Hepatocyte (in vitro differentiated cells): ENCODE data around the gene HS3ST4. TPM values are rescaled to one million over a fixed set of nuclear protein-coding genes. Genes with fewer than 3 reads are reported as not detected.

Source experiments
- DNase-seq: peaks from one replicate; pipeline ENCODE4 v3.0.0-alpha.2; 2016; ENCODE audit warnings: low spot score
- H2AFZ ChIP-seq: fragments of 200-600 bp; sonication (generic); 2 replicates; pipeline ENCODE4 v1.6.0; 2016; ENCODE audit warnings: antibody characterized with exemption, mild to moderate bottlenecking
- H3K27ac ChIP-seq: fragments of 200-600 bp; sonication (generic); 2 replicates; pipeline ENCODE4 v1.5.1; 2016; ENCODE audit warnings: mild to moderate bottlenecking
- H3K27me3 ChIP-seq: fragments of 200-600 bp; sonication (generic); 2 replicates; pipeline ENCODE4 v1.6.1; 2016
- H3K36me3 ChIP-seq: fragments of 200-600 bp; sonication (generic); replicated peaks from 2 replicates; pipeline ENCODE4 v1.5.1; 2016; ENCODE audit warnings: low read depth; ENCODE audit not compliant: insufficient read depth
- H3K4me1 ChIP-seq: fragments of 200-600 bp; sonication (generic); 2 replicates; pipeline ENCODE4 v1.5.1; 2016; ENCODE audit warnings: mild to moderate bottlenecking, moderate library complexity; ENCODE audit not compliant: insufficient read depth
- H3K4me2 ChIP-seq: fragments of 200-600 bp; sonication (generic); 2 replicates; pipeline ENCODE4 v1.6.0; 2016
- H3K4me3 ChIP-seq: fragments of 200-600 bp; sonication (generic); 2 replicates; pipeline ENCODE4 v1.5.1; 2016; ENCODE audit warnings: mild to moderate bottlenecking
- H3K79me2 ChIP-seq: fragments of 200-600 bp; sonication (generic); 2 replicates; pipeline ENCODE4 v1.6.0; 2017; ENCODE audit warnings: mild to moderate bottlenecking
- H3K9me2 ChIP-seq: fragments of 200-600 bp; sonication (generic); replicated peaks from 2 replicates; pipeline ENCODE4 v1.6.0; 2017; ENCODE audit warnings: mild to moderate bottlenecking; ENCODE audit not compliant: insufficient read depth
- H3K9me3 ChIP-seq: fragments of 200-600 bp; sonication (generic); 2 replicates; pipeline ENCODE4 v1.5.1; 2016; ENCODE audit warnings: low read depth, mild to moderate bottlenecking
- H4K20me1 ChIP-seq: fragments of 200-600 bp; sonication (generic); 2 replicates; pipeline ENCODE4 v1.6.0; 2016; ENCODE audit warnings: mild to moderate bottlenecking; ENCODE audit not compliant: insufficient read depth, poor library complexity, severe bottlenecking
- EZH2 ChIP-seq: fragments of 200-600 bp; sonication (generic); IDR thresholded peaks from 2 replicates; pipeline ENCODE4 v1.6.1; 2016; ENCODE audit warnings: antibody characterized with exemption, mild to moderate bottlenecking, borderline replicate concordance
- EZH2phosphoT487 ChIP-seq: fragments of 200-600 bp; sonication (generic); IDR thresholded peaks from one replicate; pipeline ENCODE4 v1.6.1; 2018; ENCODE audit warnings: antibody characterized with exemption, mild to moderate bottlenecking, low read depth, moderate library complexity; ENCODE audit not compliant: unreplicated experiment, severe bottlenecking
- WGBS: methylation state at CpG from one replicate; pipeline ENCODE4 v1.1.6; 2016; ENCODE audit warnings: low lambda C conversion rate; ENCODE audit errors: missing lambda C conversion rate; 5-methylcytosine and 5-hydroxymethylcytosine counted together
- polyA plus RNA-seq: library from polyadenylated mRNA; unstranded; fragments of >200 nt; fragmentation: Nextera tagmentation; extraction: Ambion mirVana; gene quantifications from 2 replicates; pipeline ENCODE4 v1.2.1, GENCODE V29; 2016
- total RNA-seq: library from RNA; depleted of rRNA; stranded (reverse); fragments of >200 nt; gene quantifications from 2 replicates; pipeline ENCODE4 v1.2.3, GENCODE V29; 2014
- TF ChIP-seq, protein P1 (sequence below): fragments of 200-600 bp; sonication (generic); IDR thresholded peaks from 2 replicates; pipeline ENCODE4 v1.5.1; 2016; ENCODE audit warnings: antibody characterized with exemption, mild to moderate bottlenecking; ENCODE audit not compliant: poor library complexity

HS3ST4 gene
- total and polyA plus RNA-seq, 2 experiments from 2014 or later = 2.0 to 3.1 TPM

DNA sequence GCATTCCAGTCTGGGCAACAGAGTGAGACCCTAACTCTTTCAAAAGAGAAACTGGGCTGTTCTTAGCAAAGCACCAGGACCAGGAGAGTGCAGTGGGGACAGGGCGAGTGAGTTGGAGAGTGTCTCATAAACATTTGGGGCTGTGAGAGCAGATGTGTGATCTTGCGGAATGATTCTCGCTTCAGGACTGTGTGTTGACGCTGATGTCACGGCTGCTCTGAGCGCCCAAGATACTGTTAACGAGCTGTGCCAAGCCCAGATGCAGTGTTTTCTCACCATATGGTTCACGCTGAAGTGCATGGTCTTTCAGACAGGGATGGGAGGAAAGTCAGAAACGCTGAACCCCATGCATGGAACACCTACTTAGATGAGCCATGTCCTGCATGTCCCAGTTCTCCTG, 438.2 kb downstream of the HS3ST4 start:
- Histone ChIP-seq H3K4me2 (no peak overlapping the region), H2AFZ (no peak overlapping the region), H3K9me2 (no peaks in the 10 kb centered on the region), H3K27me3 (no peaks in the 10 kb centered on the region), H3K79me2 (no peaks in the 10 kb centered on the region), H3K27ac (no peak overlapping the region), H3K36me3 (no peaks in the 10 kb centered on the region), H4K20me1 (no peaks in the 10 kb centered on the region), H3K4me3 (no peak overlapping the region), H3K9me3 (no peaks in the 10 kb centered on the region), H3K4me1 (peaks cover 10% of the 10 kb centered on the region)
- 86% methylated on average over 9 of the region's 9 CpGs for WGBS
- no peak for DNase-seq
- TF ChIP-seq EZH2phosphoT487 = no peak
- TF ChIP-seq EZH2 = no peak
- TF ChIP-seq, protein P1, sequence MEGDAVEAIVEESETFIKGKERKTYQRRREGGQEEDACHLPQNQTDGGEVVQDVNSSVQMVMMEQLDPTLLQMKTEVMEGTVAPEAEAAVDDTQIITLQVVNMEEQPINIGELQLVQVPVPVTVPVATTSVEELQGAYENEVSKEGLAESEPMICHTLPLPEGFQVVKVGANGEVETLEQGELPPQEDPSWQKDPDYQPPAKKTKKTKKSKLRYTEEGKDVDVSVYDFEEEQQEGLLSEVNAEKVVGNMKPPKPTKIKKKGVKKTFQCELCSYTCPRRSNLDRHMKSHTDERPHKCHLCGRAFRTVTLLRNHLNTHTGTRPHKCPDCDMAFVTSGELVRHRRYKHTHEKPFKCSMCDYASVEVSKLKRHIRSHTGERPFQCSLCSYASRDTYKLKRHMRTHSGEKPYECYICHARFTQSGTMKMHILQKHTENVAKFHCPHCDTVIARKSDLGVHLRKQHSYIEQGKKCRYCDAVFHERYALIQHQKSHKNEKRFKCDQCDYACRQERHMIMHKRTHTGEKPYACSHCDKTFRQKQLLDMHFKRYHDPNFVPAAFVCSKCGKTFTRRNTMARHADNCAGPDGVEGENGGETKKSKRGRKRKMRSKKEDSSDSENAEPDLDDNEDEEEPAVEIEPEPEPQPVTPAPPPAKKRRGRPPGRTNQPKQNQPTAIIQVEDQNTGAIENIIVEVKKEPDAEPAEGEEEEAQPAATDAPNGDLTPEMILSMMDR = no peak

DNA sequence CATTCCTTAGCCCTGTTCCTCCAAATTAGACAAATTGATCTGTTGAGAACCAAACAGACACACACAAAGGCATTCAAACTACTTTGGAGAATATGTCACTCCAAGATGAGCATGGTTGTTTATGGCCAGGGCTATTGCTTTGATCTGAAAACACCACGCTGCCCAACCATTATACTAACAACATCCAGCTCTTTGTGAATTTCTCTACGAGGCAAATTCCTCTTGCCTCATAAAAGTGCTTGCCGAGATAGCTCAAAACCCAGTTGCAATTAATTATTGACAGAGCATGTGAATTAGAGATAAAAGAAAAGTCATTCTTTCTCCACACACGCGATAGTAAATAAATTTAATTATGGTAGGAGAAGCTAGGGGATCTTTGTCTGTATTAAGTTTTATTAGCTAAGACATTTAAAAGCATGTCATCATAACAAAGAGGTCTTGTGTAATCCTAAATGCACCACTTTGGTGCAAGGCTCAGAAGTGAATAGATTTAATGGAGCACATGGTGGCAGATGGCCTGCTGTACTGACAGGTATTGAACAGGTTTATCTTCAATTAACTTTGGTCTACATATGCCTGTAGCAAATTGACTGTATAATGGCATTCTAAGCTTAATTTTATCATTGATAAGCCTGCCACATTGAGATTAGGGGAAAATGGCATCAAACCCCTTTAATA, 441.8 kb downstream of the HS3ST4 start:
- 7% methylated on average over 5 of the region's 5 CpGs for WGBS
- no peaks in the 10 kb centered on the region for H4K20me1 ChIP-seq
- DNase-seq = peak; percentile 63
- peak overlapping the region; percentile 75 for H3K27ac ChIP-seq
- no peaks in the 10 kb centered on the region for H3K79me2 ChIP-seq
- H3K27me3 ChIP-seq = no peaks in the 10 kb centered on the region
- H3K9me3 ChIP-seq = no peaks in the 10 kb centered on the region
- H3K9me2 ChIP-seq = no peaks in the 10 kb centered on the region
- H3K36me3 ChIP-seq = no peaks in the 10 kb centered on the region
- H3K4me1 ChIP-seq = peaks cover 10% of the 10 kb centered on the region
- TF ChIP-seq EZH2phosphoT487 (no peak), EZH2 (no peak)
- H3K4me3 ChIP-seq = no peak overlapping the region
- H2AFZ ChIP-seq = no peak overlapping the region
- H3K4me2 ChIP-seq = no peak overlapping the region

DNA sequence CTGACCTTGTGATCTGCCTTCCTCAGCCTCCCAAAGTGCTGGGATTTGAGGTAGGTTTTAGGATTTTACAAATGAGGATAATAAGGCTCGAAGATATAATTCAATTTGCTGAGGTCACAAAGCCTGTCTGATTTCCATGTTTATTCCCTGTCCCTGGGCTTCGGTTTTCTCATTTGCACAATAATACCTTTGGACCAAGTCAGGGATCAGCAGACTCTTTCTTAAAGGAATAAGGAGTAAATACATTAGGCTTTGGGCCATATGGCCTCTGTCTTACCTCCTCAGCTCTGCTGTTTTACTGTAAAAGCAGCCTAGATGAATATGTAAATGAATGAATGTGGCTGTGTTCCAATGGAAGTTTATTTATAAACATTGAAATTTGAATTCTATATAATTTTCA, 442.8 kb downstream of the HS3ST4 start:
- no peaks in the 10 kb centered on the region for H3K9me3 ChIP-seq
- no peaks in the 10 kb centered on the region for H3K79me2 ChIP-seq
- no peak overlapping the region for H2AFZ ChIP-seq
- no peaks in the 10 kb centered on the region for H3K36me3 ChIP-seq
- H3K4me2 ChIP-seq = no peak overlapping the region
- no peaks in the 10 kb centered on the region for H3K9me2 ChIP-seq
- peak overlapping the region; percentile 75 for H3K27ac ChIP-seq
- DNase-seq = peak; percentile 20
- H3K4me1 ChIP-seq = peaks cover 10% of the 10 kb centered on the region
- TF ChIP-seq, protein P1 = no peak
- no peak for TF ChIP-seq EZH2
- TF ChIP-seq EZH2phosphoT487 = no peak
- H3K4me3 ChIP-seq = no peak overlapping the region
- no peaks in the 10 kb centered on the region for H3K27me3 ChIP-seq
- no peaks in the 10 kb centered on the region for H4K20me1 ChIP-seq
- 55% methylated on average over 2 of the region's 2 CpGs for WGBS

DNA sequence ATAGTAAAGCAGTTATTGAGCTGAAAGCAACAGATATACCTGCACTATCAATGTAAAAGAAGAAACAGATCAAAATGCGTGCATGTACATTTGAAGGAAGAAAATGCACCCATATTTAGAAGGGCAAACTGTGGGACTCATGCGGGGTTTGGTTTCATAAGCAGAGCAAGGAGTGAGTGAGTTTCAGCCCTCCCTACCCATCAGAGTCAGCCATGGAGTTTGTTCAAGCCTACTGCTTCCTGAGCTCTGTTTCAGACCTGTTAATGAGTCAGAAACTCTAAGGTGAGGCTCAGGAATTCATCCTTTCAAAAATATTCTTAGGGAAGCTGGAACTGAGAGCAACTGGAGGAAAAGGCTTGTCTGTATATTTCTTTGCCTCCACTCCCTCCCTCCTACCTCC, 446.2 kb downstream of the HS3ST4 start:
- Histone ChIP-seq H4K20me1 (no peaks in the 10 kb centered on the region), H3K9me2 (no peaks in the 10 kb centered on the region), H3K4me2 (no peak overlapping the region), H3K36me3 (no peaks in the 10 kb centered on the region), H3K4me1 (peaks cover 4% of the 10 kb centered on the region), H3K27me3 (no peaks in the 10 kb centered on the region), H3K79me2 (no peaks in the 10 kb centered on the region), H3K9me3 (no peaks in the 10 kb centered on the region), H2AFZ (no peak overlapping the region), H3K27ac (no peak overlapping the region), H3K4me3 (no peak overlapping the region)
- TF ChIP-seq, protein P1 = no peak
- TF ChIP-seq EZH2phosphoT487 (no peak), EZH2 (no peak)
- no peak for DNase-seq
- 84% methylated on average over 2 of the region's 2 CpGs for WGBS
